ENCODE measurements around the gene KICS2. TPM values are rescaled to one million over a fixed set of nuclear protein-coding genes. Genes with fewer than 3 reads are reported as not detected.

KICS2 gene
- total RNA-seq: 3.8 and 5.6 TPM in 2 replicates

DNA sequence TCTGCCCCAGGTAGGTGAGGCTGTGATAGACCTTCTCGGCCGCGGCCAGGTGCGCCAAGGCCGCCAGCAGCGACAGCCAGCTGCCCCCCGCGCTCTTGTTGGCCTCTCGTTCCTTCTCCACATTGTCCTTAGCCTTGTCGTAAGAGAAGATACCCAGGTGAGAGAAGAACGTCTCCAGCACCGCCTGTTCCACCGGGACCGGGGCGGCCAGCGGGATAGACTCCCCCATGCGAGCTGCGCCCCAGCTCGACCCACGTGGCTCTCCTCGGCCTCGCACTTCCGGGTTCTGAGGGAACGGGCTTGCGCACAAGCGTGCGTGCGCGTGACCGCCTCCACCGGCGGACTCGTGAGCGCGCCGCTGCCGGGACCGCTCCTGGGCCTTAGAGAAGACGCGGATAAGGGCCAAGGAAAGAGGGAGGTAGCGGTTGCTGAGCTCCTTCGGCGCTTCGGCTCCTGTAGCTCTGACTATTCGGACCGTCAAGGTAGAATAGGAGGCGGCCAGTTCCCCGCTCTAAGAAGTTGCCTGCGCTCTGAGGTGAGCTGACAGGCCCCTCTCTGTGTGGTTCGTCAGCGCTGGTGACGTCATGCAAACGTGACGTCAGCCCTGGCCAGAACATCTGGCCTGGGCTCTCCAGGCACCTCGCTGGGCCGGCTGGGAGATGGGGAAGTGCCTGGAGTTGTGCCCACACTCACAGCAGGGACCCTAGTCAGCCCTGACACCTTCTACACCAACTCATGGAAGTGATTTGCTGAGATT lies at the start of gene KICS2:
Gene KICS2 (minus strand): TSS at position 288 of the 757 bp plus-strand sequence. CDS start 59 bp downstream, at position 229.
- DNase-seq (ENCODE audit: low read depth, low spot score): peak; percentile 75

DNA sequence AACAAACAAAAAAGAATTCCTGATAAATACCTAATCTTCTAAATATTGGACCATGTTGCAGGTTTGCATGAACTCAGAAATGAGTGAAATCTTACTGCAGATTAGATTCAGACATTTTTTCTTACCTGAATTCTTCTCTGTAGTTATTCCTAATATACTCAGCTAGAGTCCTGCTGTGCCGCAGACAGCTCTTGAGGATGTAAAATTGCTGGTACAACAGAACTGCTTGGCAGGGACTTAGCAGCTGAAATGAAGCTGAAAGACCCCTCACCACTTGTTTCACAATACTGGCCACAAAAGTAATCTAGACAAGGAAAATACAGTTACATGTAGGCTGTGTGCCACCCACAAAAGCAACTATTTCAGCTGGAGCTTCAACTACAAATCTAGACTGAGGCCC lies 48.3 kb upstream of the KICS2 start:
- DNase-seq (ENCODE audit: low read depth, low spot score): no peak

DNA sequence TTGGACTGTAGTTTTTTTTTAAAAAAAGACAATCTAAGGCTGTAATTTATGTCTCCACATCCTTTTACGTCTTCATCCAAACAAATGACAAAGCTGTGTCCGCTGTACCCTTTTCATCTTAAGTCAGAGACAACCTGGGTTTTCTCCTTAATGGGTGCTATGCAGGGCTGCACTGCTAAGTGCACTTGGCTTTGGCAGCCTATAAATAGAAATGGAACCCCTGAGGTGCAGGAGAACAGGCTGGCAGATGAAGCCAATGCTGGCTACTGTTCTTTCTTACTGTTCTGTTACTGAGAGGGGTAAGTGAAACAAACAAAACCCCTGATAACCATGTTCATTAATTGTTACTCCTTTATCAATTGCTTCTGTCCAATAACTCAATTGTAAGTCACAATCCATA lies 47.1 kb upstream of the KICS2 start:
- DNase-seq (ENCODE audit: low read depth, low spot score): no peak

DNA sequence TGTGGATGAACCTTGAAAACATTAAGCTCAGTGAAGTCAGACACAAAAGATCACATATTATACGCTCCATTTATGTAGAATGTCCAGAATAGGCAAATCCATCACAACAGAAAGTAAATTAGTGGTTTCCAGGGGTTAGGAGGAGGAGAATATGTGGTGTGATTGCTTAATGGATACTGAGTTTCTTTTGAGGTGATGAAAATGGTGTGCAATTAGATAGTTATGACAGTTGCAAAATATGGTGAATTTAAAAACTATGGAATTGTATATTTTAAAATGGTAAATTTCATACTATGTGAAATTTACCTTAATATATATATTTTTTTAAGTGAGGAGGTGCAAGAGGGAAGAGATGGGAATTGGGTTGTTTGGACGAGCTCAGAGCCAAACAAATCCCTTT lies 46.3 kb upstream of the KICS2 start:
- DNase-seq (ENCODE audit: low read depth, low spot score): no peak

DNA sequence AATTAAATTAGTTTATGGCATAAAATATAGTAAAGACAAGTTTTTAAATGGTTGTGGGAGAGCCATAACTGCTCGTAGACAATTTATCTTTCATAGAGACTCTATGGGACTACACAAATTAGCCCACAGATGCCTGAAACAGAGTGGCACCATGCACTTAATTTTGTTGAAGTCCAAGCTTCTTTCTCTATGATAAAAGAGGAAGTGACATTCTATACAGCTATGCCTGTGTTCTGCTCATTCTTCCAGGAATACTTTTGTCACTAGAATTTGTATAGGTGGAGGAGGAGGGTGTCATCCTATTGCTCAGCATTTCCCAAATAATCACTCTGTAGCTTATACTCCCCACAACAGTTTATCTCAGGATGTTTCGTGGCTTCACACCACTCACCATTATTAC lies 43.7 kb upstream of the KICS2 start:
- DNase-seq (ENCODE audit: low read depth, low spot score): no peak

DNA sequence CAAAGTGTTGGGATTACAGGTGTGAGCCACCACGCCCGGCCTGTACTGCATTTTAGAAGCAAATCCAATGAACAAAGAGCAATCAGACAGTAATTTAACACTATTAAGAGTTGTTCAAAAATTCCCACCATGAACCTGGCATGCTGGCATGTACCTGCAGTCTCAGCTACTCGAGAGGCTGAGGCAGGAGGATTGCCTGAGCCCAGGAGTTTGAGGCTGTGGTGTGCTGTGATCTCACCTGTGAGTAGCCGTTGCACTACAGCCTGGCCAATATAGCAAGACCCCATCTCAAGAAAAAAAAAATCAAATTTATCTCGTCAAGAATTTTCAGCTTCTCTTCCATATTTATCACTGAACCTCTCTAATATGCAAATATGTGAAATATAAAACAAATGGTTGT lies 39.7 kb upstream of the KICS2 start:
- no peak for DNase-seq (ENCODE audit: low read depth, low spot score)

GRCh38 chr12:64258576-64258975 lies 36.5 kb upstream of the KICS2 start:
- no peak for DNase-seq (ENCODE audit: low read depth, low spot score)

- DNase-seq (ENCODE audit: low read depth, low spot score): peak; percentile 5
Measured at GRCh38 chr12:64256166-64256800, 34.2 kb upstream of the KICS2 start.

GRCh38 chr12:64255249-64255648 lies 33.2 kb upstream of the KICS2 start:
- no peak for DNase-seq (ENCODE audit: low read depth, low spot score)

- DNase-seq (ENCODE audit: low read depth, low spot score): no peak
Measured at GRCh38 chr12:64253356-64253755, 31.3 kb upstream of the KICS2 start.

GRCh38 chr12:64252681-64253080 lies 30.6 kb upstream of the KICS2 start:
- DNase-seq (ENCODE audit: low read depth, low spot score): no peak

DNA sequence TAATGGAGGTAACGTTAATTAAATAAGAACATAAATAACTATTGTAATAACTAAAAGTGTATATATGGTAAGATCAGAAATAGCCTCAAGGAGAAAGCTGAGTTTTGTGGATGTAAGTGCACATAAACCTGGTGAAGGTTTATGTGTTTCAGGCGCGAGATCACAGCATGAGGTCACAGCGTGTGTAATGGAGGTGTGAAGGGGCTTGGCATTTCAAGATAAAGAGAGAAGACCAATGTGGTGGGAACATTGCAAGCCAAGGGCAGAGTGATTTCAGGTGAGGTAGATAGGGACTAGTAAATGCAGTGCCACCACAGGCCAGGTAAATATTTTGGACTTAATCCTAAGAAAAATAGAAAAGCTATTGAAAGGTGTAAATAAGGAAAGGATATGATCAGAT lies 21.7 kb upstream of the KICS2 start:
- DNase-seq (ENCODE audit: low read depth, low spot score): no peak

GRCh38 chr12:64240781-64241180 lies 18.7 kb upstream of the KICS2 start:
- DNase-seq (ENCODE audit: low read depth, low spot score): no peak

- no peak for DNase-seq (ENCODE audit: low read depth, low spot score)
Measured at GRCh38 chr12:64237382-64237781, 15.3 kb upstream of the KICS2 start.

GRCh38 chr12:64236549-64236948 lies 14.5 kb upstream of the KICS2 start:
- no peak for DNase-seq (ENCODE audit: low read depth, low spot score)

DNA sequence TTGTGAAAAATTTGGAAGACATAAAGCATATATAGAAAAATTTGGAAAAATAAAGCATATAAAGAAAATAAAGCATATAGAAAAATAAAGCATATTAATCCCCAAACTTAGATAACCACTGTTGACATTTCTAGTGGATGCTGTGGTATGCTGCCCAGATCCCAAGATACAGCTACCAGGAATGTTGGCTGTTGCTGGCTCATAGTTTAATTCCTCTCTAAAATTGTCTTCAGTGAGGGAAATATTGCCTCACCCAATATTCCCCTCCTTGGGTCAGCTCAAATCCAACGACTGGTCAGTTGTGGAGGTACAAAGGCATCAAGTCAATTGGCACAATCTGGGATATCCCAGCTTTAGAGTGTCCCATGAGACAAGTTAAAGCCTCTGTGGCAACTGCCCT lies 10.1 kb upstream of the KICS2 start:
- DNase-seq (ENCODE audit: low read depth, low spot score): no peak

DNA sequence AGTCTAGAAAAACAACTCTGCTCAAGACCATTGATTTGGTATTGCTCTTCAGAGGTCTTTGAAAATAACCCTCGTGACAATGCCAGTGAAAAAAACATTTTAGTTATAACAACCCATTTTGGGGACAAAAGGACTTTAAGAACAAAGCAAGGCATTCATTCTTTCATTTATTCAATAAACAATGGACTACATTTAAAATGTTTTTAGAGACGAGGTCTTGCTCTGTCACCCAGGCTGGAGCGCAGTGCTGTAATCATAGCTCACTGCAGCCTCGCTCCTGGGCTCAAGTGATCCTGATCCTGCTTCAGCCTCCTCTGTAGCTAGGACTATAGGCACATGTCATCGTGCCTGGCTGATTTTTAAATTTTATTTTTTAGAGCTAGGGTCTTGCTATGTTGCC lies 7.7 kb upstream of the KICS2 start:
- no peak for DNase-seq (ENCODE audit: low read depth, low spot score)

DNA sequence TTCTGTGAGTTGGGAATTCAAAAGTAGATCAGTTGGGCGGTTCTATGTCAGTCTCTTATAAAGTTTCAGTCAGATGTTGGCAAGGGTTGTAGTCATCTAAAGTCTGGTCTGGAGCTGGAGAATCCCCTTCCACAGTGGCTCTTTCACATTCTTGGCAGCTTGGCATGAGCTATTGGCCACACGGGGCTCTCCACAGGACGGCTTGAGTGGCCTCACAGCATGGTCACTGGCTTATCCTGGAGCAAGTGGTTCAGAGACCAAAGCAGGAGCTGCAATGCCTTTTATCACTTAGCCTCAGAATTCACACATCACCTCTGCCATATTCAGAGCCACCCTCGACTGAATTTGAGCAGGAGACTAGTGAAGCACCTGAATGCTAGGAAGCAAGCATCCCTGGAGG lies 7.1 kb upstream of the KICS2 start:
- DNase-seq (ENCODE audit: low read depth, low spot score): no peak

DNA sequence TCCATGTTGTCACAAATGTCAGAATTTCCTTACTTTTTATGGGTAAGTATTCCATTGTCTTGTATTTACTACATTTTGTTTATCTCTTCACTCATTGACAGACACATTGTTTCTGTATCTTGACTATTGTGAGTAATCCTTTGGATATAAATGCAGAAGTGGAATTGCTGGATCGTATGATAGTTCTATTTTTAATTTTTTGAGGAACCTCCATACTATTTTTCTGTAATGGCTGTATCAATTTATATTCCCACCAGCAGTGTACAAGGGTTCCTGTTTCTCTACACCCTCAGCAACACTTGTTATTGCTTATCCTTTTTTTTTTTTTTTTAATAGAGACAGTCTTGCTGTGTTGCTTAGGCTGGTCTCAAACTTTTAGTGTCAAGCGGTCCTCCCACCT lies 3.5 kb upstream of the KICS2 start:
- DNase-seq (ENCODE audit: low read depth, low spot score): no peak

DNA sequence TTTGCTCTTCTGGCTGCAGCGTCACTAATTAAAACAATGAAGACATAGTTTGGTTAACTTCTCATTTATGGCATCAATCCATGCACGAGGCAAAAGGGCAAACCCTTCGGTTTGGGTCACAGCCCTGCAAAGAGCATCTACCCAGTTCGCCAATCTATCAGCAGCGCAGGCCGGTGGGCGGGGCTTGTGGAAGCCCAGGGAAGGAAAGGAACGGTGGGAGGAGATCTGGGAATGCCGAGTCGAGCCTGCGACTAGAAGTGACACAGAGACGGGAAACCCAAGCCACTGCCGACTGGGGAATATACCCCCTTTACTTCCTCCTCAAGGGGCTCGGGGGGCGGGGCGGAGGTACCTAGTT lies 466 bp downstream of the KICS2 start:
- DNase-seq (ENCODE audit: low read depth, low spot score): peak; percentile 27

- DNase-seq (ENCODE audit: low read depth, low spot score): no peak
Measured at GRCh38 chr12:64220046-64220445, 2.0 kb downstream of the KICS2 start.

DNA sequence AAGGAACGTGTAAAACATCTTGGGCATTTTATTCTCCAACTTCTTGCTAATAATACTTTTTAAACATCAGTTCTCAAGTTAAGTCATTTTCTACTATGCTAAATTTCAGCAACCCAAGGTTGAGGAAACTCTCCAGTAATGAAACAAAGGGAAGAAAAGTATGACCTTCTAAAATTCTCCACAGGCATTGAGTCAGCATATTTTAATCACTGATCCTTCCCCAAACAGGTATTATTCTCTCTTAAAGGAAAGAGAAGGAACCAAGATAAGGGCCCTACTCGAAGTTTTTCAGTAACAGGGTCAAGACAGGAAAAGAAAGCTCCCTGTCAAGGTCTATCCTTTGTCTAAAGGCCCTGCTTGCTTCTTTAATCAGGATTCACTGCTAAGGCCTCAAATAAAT lies 3.0 kb downstream of the KICS2 start:
- no peak for DNase-seq (ENCODE audit: low read depth, low spot score)

- no peak for DNase-seq (ENCODE audit: low read depth, low spot score)
Measured at GRCh38 chr12:64218597-64218996, 3.5 kb downstream of the KICS2 start.
